Lung (tissue), 12 donors: Measurements from ENCODE around the gene DNASE2B. TPM values are rescaled to one million over a fixed set of nuclear protein-coding genes. Genes with fewer than 3 reads are reported as not detected.

Source experiments
- ATAC-seq: fragments of 200-7000 bp; cut with Tn5 transposase; one replicate; pipeline ENCODE4 v1.9.1; 2020; ENCODE audit warnings: moderate number of reproducible peaks; ENCODE audit not compliant: insufficient read depth, low FRiP score
- DNase-seq, 3 donors: peaks; one replicate each; pipeline ENCODE4 v3.0.0-alpha.2; 2013 to 2017
- H3K27ac ChIP-seq, 2 donors: one replicate each; pipeline ENCODE4 v1.5.1; 2013; ENCODE audit warnings: mild to moderate bottlenecking in 2 of 2, moderate library complexity in 2 of 2, control low read depth in 1 of 2, inconsistent platforms in 1 of 2, low read depth in 1 of 2, low read length in 1 of 2
- H3K27me3 ChIP-seq, 3 donors: one replicate each; pipeline ENCODE4 v1.5.1; 2013; ENCODE audit warnings: low read length in 2 of 3; ENCODE audit not compliant: control insufficient read depth in 3 of 3, insufficient read depth in 3 of 3
- H3K36me3 ChIP-seq, 4 donors: one replicate each; pipeline ENCODE4 v1.5.1; 2013; ENCODE audit warnings: low read length in 4 of 4, mild to moderate bottlenecking in 1 of 4, moderate library complexity in 1 of 4; ENCODE audit not compliant: control insufficient read depth in 4 of 4, insufficient read depth in 4 of 4
- H3K4me1 ChIP-seq, 5 donors: one replicate each; pipeline ENCODE4 v1.5.1; 2013; ENCODE audit warnings: low read length in 5 of 5, mild to moderate bottlenecking in 2 of 5, moderate library complexity in 1 of 5; ENCODE audit not compliant: control insufficient read depth in 5 of 5, insufficient read depth in 5 of 5
- H3K4me3 ChIP-seq: one replicate; pipeline ENCODE4 v1.5.1; 2013; ENCODE audit warnings: mild to moderate bottlenecking, control low read depth, moderate library complexity
- H3K9ac ChIP-seq, 2 donors: one replicate each; pipeline ENCODE4 v1.5.1; 2013; ENCODE audit warnings: low read length in 2 of 2, control low read depth in 1 of 2; ENCODE audit not compliant: insufficient read depth in 1 of 2
- H3K9me3 ChIP-seq, 4 donors: one replicate each; pipeline ENCODE4 v1.5.1; 2013; ENCODE audit warnings: low read length in 3 of 4, mild to moderate bottlenecking in 1 of 4, moderate library complexity in 1 of 4; ENCODE audit not compliant: control insufficient read depth in 4 of 4, insufficient read depth in 3 of 4
- CTCF ChIP-seq: IDR thresholded peaks from 2 replicates; pipeline ENCODE4 v1.5.1; 2012; ENCODE audit warnings: mild to moderate bottlenecking; ENCODE audit errors: control extremely low read depth, extremely low read depth
- WGBS, 2 donors: extraction: QIAGEN DNeasy Blood & Tissue Kit; methylation state at CpG; one replicate each; pipeline ENCODE4 v1.1.7; 2013; 5-methylcytosine and 5-hydroxymethylcytosine counted together
- polyA plus RNA-seq, 2 donors: library from polyadenylated mRNA; stranded (reverse); fragments of 200-250 nt; gene quantifications; one replicate each; pipeline ENCODE4 v1.2.1, GENCODE V29; 2013
- total RNA-seq, 2 donors: library from RNA; depleted of rRNA in 1 of 2; stranded (reverse); fragments of >200 nt in 1 of 2; gene quantifications; one replicate each; pipeline ENCODE4 v1.2.1, GENCODE V29; 2014 to 2021
- donor health status: control.
- donor health status: control.
- donor health status: Bipolar disorder and iron deficiency.
- donor health status: healthy.
- donor health status: DM: yes; HTN: yes; CAD: no.

DNASE2B gene
- total and polyA plus RNA-seq, 4 donors: 0.29 to 4.9 (median 1.3) TPM; not detected in 1

GRCh38 chr1:84368441-84368840 lies 29.8 kb upstream of the DNASE2B start:
- no peak for DNase-seq
- no peak for TF ChIP-seq CTCF
- H3K9me3 ChIP-seq: no peaks in the 10 kb centered on the region
- 94 to 96% methylated on average over 5 of the region's 5 CpGs for WGBS, 2 donors
- no peaks in the 10 kb centered on the region for H3K36me3 ChIP-seq
- no peak for ATAC-seq
- peaks cover 0 to 2% (median 0%) of the 10 kb centered on the region in 5 donors for H3K4me1 ChIP-seq
- H3K27ac ChIP-seq: no peak overlapping the region
- H3K27me3 ChIP-seq: no peaks in the 10 kb centered on the region
- no peak overlapping the region for H3K4me3 ChIP-seq
- H3K9ac ChIP-seq: no peak overlapping the region

DNA sequence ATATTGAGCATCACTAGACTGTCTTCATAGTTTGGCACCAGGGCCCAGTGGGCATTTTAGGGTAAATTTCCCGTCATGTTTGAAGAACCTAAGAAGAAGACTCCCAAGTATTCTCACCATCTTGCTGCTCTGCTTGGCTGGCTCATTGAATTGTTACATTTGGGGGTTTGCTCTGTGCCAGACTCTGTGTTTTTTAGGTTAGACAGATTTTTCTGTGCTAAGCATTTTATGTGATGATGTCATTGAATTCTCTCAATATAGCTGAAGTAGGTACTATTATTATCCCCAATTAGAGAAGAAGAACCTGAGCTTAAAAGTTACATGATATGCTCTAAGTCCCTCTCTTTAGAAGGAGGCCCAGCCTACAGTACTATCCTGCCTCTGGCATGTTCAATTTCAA lies 28.0 kb upstream of the DNASE2B start:
- WGBS, 2 donors: 87 to 100% methylated on average over 1 of the region's 1 CpG
- Histone ChIP-seq H3K4me3 (no peak overlapping the region), H3K27me3 (no peaks in the 10 kb centered on the region)

GRCh38 chr1:84370831-84371394 lies 27.4 kb upstream of the DNASE2B start:
- Histone ChIP-seq H3K36me3 (no peaks in the 10 kb centered on the region), H3K27ac (no peak overlapping the region), H3K27me3 (no peaks in the 10 kb centered on the region), H3K9me3 (no peaks in the 10 kb centered on the region), H3K9ac (no peak overlapping the region), H3K4me1 (peaks cover 0 to 13% (median 0%) of the 10 kb centered on the region in 5 donors), H3K4me3 (no peak overlapping the region)
- no peak for DNase-seq
- no peak for ATAC-seq
- no peak for TF ChIP-seq CTCF
- WGBS, 2 donors: 74 to 84% methylated on average over 4 of the region's 4 CpGs

More for the DNA sequence above, 28.0 kb upstream of the DNASE2B start:
- Histone ChIP-seq H3K27ac (no peak overlapping the region), H3K9ac (no peak overlapping the region), H3K36me3 (no peaks in the 10 kb centered on the region), H3K9me3 (no peaks in the 10 kb centered on the region), H3K4me1 (peaks cover 0 to 13% (median 0%) of the 10 kb centered on the region in 5 donors)
- ATAC-seq (no peak), DNase-seq (no peak)
- no peak for TF ChIP-seq CTCF
